GM12891 (cell line): ENCODE data around the gene BMP8B.

Experiments
- DNase-seq: peaks from one replicate; pipeline ENCODE4 v3.0.0; 2011; ENCODE audit warnings: low spot score; ENCODE audit not compliant: insufficient read length
- FAIRE-seq: peaks from 2 replicates; lab custom pipeline; 2011; peaks lifted over from hg19 to GRCh38; lab: Jason Lieb, UNC
- PAX5 ChIP-seq: IDR thresholded peaks from 2 replicates; pipeline ENCODE4 v1.6.1; 2011; ENCODE audit warnings: low read length, moderate library complexity, mild to moderate bottlenecking; ENCODE audit not compliant: insufficient read depth, severe bottlenecking
- POLR2A ChIP-seq: IDR thresholded peaks from 2 replicates; pipeline ENCODE4 v1.6.1; 2011; ENCODE audit warnings: low read depth, low read length, control low read depth
- POLR2AphosphoS5 ChIP-seq: IDR thresholded peaks from 2 replicates; pipeline ENCODE4 v1.6.1; 2011; ENCODE audit warnings: low read depth, low read length, control low read depth
- POU2F2 ChIP-seq: IDR thresholded peaks from 2 replicates; pipeline ENCODE4 v1.6.1; 2011; ENCODE audit warnings: low read depth, mild to moderate bottlenecking, control low read depth, low read length, moderate library complexity
- SPI1 ChIP-seq: IDR thresholded peaks from 2 replicates; pipeline ENCODE4 v1.6.1; 2011; ENCODE audit warnings: low read depth, low read length, control low read depth
- TAF1 ChIP-seq: IDR thresholded peaks from 2 replicates; pipeline ENCODE4 v1.6.1; 2011; ENCODE audit warnings: low read depth, low read length, control low read depth

The BMP8B gene

DNA sequence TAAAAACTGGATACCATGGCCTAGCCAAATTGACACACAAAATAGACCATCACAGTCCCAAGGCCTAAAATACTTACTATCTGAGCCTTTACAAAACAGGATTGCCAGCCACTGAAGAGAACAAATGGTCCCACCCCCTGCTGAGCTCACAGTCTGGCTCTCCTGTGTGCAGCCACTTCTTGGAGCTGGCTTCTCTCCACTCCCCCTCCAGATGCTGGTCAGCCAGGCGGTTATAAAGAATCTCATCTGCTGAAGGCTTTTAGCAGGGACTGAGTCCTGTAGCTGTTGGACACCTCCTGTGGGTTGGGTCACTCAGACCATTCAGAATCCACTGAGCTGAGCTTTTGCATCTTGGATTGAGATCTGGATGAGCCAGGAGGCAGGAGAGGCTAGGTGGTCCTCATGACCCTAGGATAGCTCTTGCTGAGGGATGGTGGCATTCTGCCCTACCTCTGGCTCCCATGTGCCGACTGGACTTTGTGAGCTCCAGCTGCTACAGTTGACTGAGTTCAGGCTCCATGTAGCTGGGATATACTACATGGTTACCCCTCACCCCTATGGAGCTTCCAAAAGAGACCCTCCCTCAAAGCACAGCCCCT is 33.7 kb downstream of the BMP8B start:
- FAIRE-seq (no peak), DNase-seq (no peak)
- TF ChIP-seq TAF1, result no peak
- no peak for TF ChIP-seq PAX5
- no peak for TF ChIP-seq POLR2A
- TF ChIP-seq POLR2AphosphoS5, result no peak
- TF ChIP-seq POU2F2, result no peak
- no peak for TF ChIP-seq SPI1

DNA sequence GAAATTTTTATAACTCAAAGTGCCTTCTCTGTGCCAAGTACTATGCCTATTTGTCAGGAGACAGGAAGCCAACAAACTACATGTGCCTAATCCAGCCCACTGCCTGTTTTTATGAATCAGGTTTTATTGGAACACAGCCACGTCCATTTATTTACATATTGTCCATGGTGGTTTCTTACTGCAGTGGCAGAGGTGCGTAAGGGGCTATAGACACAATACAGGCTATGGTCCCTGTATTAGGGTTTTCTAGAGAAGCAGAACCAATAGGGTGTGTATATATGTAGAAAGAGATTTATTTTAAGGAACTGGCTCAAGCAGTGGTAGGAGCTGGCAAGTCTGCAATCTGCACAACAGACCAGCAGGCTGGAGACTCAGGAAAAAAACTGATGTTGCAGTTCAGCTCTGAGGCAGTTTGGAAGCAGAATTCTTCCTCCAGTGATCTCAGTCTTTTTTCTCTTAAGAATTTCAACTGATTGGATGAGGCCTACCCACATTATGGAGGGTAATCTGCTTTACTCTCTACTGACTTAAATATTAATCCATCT is 34.6 kb downstream of the BMP8B start:
- DNase-seq (no peak), FAIRE-seq (no peak)
- no peak for TF ChIP-seq POLR2AphosphoS5
- no peak for TF ChIP-seq PAX5
- TF ChIP-seq POU2F2, result no peak
- no peak for TF ChIP-seq SPI1
- no peak for TF ChIP-seq POLR2A

DNA sequence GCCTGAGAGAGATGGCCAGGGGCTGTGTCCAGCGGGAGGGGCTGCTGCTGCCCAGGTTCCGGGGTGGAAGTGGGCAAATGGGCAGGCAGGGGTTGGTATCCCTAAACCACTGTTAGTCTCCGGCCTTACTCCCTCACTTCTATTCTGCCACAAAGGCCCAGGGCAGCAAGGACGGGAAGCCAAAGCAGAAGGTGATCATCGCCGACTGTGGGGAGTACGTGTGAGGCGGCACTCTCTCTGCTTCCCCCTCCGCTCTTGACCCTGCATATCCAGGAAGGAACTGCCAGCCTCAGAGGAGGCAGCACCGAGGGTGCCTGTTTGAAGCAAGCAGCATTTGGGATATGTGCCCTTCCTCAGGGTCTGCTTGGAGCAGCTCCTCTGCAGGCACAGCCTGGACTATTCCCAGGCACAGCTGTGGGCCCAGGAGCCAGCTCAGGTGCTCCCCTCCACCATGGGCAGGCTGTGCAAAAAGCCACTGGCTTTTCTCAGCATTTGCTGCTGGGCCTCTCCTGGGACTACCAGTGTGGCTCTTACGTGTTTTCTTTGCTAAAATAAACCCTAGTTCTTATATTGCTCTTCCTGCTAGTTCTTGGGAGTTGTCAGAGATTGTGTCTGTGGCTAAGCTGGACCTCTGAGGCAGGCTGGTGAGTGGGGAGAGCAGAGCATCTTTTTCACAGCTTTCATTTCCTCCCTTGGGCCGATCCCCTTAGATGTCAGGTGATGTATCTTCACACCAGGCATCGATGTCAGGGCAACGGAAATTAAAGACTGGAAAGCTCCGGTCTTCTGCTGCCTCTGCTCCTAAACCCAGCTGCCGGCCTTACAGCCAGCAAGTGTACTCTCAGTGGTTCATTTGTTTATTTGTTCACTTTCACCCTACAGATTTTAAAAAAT is 35.3 kb downstream of the BMP8B start:
- no peak for FAIRE-seq
- no peak for DNase-seq

DNA sequence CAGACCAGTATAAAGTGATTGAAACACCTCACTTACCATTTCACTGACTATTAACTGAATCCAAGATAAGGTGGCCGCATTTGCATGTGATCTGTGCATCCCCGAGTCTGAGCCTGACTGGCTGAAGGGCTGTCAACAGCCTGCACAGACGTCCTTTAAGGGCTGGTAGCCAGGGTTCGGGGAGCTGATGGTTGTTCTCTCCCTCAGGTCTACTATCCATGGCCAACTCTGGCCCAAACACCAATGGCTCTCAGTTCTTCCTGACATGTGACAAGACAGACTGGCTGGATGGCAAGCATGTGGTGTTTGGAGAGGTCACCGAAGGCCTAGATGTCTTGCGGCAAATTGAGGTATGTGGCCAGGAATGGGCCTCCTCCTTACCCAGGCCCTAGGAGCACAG is 36.0 kb downstream of the BMP8B start:
- no peak for DNase-seq
- FAIRE-seq, result no peak
- TF ChIP-seq TAF1 (no peak), SPI1 (no peak), POU2F2 (no peak), POLR2A (no peak), PAX5 (no peak)

More for the DNA sequence above, 35.3 kb downstream of the BMP8B start:
- TF ChIP-seq SPI1, result no peak
- no peak for TF ChIP-seq TAF1
- no peak for TF ChIP-seq POU2F2
- TF ChIP-seq POLR2A, result no peak
- no peak for TF ChIP-seq PAX5
- no peak for TF ChIP-seq POLR2AphosphoS5

DNA sequence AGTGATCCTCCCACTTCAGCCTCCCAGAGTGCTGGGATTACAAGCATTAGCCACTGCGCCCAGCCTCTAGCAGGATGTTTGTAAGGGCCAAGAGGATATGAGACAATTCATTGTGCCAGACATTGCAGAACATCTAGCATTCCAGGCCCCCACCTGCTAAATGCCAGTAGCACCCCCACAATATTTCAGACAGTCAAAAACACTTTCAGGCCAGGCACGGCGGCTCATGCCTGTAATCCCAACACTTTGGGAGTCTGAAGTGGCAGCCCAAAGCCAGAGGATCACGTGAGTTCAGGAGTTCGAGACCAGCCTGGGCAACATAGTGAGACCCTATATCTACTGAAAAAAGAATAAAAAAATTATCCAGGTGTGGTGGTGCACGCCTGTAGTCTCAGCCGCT is 37.1 kb downstream of the BMP8B start:
- no peak for FAIRE-seq
- DNase-seq, result no peak
- TF ChIP-seq POU2F2, result no peak
- no peak for TF ChIP-seq POLR2AphosphoS5
- TF ChIP-seq SPI1, result no peak
- no peak for TF ChIP-seq TAF1
- no peak for TF ChIP-seq POLR2A

DNA sequence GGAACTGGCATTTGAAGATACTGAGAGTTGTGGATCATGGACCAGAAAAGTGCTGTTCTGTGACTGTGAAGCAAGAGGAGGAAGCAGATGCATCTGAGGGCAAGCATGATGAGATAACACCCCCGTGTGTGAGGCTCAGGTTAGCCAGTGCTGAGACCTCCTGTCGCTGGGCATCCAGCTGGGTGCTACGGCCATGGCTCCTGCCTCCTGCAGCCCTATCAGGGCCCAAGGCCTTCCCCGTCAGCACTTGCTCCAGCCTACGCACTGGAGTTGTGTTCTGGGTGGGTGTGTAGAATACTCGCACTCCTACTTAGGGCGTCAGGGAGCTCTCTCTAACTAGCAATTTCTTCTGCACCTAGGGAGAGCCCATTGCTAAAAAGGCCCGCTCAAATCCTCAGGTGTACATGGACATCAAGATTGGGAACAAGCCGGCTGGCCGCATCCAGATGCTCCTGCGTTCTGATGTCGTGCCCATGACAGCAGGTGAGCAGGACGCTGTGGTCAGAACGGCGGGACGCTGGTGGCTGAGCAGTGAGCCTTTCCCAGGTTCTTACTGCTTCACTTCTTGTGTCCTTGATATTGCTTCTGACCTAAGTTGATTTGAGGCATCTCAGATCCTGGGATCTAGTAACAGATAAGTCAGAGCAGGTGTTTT is 43.5 kb downstream of the BMP8B start:
- TF ChIP-seq PAX5, result no peak
- no peak for TF ChIP-seq POLR2AphosphoS5
- TF ChIP-seq POU2F2, result no peak
- no peak for TF ChIP-seq SPI1
- no peak for TF ChIP-seq POLR2A
- no peak for TF ChIP-seq TAF1
- DNase-seq (no peak), FAIRE-seq (no peak)

DNA sequence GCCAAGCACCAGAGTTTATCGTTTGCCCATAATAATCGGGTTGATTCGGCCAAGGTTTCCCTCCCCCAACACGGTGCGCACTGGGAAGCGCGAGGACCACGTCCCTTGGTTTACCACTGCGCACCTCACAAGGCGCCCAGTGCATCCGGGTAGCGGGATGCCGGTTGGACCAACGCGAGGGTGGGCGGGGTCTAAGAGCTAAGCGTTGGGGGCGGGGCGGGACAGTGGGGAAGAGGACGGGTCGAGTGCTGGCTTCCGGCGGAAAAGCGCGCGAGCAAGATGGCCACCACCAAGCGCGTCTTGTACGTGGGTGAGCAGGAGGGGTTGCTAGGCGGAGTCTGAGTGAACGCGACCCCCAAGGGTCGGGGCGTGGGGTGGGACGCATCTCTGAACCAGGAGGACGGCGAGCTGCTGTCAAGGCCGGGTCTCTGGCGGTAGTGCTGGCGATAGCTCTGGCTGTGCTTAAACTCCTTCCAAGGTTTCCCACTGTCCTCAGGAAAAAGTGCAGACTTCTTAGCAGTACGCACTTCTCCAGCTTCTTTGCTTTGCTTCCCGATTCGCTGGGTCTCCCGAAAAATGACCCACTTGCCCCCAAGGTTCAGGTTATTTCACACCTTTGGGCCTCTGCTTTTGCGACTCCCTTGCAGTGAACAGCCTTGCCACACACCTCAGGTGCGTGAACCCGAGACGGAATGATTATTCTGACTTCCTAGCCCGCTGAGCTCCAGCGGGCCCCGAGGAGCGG is 49.9 kb downstream of the BMP8B start, which contains the start of gene PPIE:
TSS of gene PPIE (plus strand) at position 261 of the 745 bp plus-strand sequence. CDS start at position 280, 19 bp downstream.
- DNase-seq, result peak; percentile 87
- TF ChIP-seq POLR2AphosphoS5 (peak; percentile 90), PAX5 (no peak), TAF1 (peak; percentile 86), POLR2A (peak; percentile 92)
- peak; percentile 100 for FAIRE-seq

DNA sequence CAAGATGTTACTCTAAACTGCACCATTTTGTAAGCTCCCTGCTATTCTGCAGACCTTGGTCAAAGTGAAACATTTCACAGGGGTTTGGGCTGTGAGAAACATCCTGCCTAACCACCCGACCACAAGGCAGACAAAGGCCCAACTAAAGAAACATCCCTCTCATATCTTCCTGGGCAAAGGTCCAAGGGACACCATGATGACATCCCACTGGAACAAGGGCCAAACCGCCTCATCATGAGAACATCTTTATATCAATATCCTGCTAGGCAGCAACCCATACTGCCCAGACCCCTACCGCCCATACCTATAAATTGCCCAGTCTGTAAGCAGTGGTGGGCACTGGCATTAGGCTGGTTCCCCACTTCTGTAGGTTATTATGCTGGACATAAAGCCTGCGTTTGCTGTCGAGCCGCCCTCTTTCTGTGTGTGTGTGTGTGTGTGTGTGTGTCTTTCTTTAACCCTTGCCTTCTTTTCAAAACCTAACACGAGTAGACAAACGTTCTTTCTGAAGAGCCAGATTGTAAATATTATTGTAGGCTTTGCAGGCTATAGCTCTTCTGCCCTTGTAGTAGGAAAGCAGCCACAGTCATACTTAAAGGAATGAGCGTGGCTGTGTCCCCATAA is 51.0 kb downstream of the BMP8B start:
- DNase-seq (no peak), FAIRE-seq (peak; percentile 57)
- TF ChIP-seq POU2F2 (no peak), TAF1 (no peak), POLR2AphosphoS5 (no peak), POLR2A (no peak), SPI1 (no peak), PAX5 (no peak)
